ENCODE measurements around the gene CARD14.
"Not testable (repeated sequence)": the region's sequence is repeated elsewhere in the genome, so short reads cannot be mapped to it uniquely, and the experiment has no call there.

The CARD14 gene

DNA sequence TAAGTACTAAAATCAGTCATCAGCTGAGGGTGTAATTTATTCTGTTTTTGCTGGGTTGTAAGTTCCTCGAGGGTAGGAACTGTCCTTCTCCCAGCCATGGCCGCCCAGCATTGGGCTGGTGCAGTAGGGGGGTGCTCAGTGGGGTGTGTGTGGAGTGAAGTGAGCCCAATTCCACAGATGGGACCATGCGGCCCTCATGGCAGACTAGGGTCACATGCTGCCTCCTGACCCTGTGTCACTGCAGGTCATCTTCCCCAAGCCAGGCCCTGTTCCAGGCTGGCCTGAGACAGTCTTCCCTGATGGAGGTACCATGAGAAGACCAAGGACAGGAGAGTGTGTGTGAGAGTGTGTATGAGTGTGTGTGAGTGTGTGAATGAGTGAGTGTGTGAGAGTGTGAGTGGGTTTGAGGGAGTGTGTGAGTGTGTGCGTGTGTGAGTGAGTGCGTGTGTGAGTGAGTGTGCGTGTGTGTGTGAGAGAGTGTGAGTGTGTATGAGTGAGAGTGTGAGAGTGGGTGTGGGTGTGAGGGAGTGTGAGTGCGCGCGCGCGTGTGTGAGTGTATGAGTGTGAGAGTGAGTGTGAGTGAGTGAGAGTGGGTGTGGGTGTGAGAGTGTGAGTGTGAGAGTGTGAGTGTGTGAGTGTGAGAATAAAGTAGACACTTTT is 54.1 kb downstream of the CARD14 start:
- no peak for DNase-seq (ENCODE audit: low spot score)

DNA sequence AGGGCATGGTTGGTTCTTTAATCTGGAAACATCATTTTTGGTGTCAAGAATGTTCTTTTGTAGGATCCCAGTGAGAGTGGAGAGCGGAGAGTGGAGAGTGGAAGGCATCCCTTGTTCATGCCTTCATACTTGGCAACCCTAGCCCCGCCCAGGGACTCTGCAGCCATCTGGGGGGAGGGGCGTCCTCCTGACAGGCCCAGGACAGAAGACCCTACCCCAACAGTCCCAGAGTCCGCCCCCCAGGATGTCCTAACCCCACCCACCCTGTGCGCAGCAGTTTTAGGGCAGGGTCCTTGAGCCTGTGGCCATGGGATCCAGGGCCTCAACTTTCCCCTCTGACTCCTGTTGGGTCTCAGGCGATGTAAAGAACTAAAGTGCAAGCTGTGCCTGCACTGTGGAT is 54.9 kb downstream of the CARD14 start:
- no peak for DNase-seq (ENCODE audit: low spot score)

DNA sequence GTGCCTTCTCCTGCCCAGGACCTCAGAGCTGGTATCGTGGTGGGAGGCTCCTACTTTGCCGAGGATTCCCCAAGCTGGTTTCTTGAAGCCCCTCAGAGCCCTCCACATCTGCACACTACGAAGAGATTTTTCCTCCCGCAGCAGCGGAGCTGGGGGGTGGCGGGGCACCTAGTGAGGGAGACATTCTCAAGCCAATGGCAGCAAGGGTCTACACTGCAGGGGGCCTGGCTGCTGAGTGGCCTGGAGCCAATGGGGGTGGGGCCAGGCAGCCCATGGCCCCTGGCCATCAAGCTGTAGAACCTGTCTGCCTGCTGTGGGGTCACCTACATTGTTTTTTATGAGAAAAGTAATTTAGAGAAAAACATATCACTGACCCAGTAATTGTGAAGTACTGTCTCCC is 55.4 kb downstream of the CARD14 start:
- DNase-seq (ENCODE audit: low spot score) = no peak

DNA sequence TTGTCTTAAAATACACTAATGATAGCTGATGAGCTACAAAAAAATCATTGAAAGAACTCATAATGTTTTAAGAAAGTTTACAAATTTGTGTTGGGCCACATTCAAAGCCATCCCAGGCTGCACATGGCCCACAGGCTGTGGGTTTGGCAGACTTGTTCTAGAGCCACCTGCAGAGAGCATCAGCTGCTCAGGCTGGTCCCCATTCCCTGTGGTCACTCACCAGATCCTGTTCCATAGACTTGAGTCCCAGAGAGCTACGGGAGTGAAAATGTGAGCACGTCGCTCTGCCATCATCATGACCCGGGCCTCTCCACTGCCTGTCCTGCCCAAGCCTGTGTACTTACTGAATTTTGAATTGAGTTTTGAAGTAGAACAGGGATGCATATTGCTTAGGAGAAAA is 57.3 kb downstream of the CARD14 start:
- no peak for DNase-seq (ENCODE audit: low spot score)

DNA sequence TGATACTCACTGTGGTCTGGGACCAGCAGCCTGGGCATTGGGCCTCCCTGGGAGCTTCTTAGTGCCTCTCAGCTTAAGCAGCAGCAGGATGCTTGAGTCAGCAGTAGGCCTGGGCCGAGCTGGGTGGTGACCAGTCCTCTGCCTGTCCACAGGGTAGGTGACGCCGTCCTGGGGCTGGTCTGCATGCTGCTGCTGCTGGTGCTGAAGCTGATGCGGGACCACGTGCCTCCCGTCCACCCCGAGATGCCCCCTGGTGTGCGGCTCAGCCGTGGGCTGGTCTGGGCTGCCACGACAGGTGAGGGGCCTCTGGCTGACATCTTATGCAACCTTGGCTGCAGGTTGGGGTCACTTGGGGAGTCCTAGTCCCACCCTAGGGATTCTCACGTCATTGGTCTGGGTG is 57.8 kb downstream of the CARD14 start:
- no peak for DNase-seq (ENCODE audit: low spot score)

DNA sequence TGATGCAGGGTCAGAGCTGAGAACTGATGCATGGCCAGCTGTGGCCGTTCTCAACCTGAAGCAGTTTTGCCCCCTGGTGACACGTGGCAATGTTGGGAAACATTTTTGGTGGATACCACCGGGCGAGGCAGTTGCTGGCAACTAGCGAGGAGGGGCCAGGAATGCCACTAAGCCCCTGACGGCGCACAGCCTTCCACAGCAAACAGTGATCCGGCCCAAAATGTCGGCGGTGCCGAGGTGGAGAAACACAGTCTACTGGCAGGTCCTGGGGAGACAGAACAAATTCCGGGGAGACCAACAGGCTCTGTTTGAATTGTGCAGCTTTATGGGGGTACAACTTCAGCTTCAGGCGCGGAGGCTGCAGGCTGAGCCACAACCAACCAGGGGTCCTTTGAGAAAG is 58.6 kb downstream of the CARD14 start:
- no peak for DNase-seq (ENCODE audit: low spot score)

DNA sequence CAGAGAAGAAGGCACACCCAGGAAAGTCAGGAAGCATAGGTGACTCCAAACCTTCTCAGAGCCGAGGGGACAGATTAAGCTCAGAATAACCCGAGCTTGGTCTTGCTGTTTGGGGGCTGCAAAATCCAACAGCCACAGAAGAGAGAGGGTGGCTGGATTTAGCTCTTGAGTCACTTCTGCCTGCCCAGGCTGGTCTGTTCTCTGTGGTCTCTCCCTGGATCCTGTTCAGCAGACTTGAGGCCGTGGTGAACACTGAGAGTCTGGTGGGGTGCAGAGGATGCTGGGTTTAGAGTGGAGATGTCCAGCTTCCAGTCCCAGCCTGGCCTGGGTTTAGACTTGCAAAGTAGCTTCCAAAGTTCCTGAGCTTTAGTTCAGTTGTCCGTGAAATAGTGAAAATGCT is 59.2 kb downstream of the CARD14 start:
- DNase-seq (ENCODE audit: low spot score) = no peak

DNA sequence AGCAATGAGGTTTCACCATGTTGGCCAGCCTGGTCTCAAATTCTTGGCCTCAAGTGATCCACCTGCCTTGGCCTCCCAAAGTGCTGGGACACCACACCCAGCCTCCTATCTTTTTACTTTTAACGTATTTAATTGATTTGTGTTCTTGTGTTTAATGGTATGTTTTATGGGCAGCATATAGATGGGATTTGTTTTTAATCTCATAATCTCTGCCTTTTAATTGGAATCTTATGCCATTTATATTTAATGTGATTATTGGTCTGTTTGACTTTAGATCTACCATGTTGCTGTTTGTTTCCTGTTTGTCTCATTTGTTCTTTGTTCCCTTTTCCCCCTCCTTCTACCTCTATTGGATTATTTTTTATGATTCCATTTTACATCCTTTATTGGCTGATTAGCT is 62.6 kb downstream of the CARD14 start:
- DNase-seq (ENCODE audit: low spot score) = no peak

DNA sequence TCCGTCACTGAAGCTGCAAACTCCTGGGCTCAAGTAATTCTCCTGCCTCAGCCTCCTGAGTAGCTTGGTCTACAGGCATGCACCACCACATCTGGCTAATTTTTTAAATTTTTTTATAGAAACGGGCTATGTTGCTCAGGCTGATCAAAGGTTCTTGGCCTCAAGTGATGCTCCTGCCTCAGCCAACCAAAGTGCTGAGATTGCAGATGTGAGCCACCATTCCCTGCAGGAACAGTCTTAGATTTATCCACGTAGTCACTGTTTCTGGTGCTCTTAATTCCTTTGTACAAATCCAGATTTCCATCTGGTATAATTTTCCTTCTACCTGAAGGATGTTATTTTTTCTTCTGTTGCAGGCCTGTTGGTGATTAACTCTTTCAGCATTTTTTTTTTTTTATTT is 63.4 kb downstream of the CARD14 start:
- DNase-seq (ENCODE audit: low spot score) = no peak

DNA sequence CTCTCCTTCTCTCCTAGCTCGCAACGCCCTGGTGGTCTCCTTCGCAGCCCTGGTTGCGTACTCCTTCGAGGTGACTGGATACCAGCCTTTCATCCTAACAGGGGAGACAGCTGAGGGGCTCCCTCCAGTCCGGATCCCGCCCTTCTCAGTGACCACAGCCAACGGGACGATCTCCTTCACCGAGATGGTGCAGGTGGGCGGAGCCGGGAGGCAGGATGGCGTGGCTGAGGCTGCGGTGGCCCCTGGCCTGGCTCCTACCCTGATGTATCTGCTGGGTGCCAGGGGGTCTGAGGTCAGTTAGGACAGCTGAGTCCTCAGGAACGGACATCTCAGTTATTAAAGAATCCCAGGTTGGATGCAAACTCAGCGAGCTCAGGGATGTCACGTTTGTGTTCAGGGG is 67.1 kb downstream of the CARD14 start:
- DNase-seq (ENCODE audit: low spot score) = no peak

DNA sequence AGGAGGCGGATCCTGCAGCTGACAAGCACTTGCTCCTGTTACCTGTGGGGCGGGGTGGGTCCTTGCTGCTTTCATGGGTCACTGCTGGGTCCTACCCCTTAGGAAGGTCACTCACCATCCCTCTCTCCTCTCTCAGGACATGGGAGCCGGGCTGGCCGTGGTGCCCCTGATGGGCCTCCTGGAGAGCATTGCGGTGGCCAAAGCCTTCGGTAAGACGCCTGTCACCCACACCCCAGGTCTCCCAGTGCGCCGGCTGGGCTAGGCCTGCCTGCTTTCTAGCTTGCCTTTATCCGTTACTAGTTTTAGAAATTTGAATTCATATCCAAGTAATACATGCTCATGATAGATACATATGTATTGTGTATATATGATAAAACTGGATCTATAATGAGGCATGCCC is 67.6 kb downstream of the CARD14 start:
- DNase-seq (ENCODE audit: low spot score) = no peak

DNA sequence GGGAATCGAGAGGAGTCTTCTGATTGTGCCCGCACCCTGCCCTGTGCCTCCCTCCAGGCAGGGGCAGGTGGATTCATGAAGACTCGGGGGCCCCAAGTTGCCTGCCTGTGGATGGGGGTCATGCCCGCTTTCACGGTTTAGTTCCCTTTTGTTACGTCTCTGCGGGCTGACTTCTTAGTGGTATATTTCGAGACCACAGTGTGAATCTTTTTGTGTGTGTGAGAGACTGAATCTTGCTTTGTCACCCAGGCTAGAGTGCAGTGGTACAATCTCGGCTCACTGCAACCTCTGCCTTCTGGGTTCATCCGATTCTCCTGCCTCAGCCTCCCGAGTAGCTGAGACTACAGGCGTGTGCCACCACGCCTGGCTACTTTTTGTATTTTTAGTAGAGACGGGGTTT is 72.7 kb downstream of the CARD14 start:
- no peak for DNase-seq (ENCODE audit: low spot score)

DNA sequence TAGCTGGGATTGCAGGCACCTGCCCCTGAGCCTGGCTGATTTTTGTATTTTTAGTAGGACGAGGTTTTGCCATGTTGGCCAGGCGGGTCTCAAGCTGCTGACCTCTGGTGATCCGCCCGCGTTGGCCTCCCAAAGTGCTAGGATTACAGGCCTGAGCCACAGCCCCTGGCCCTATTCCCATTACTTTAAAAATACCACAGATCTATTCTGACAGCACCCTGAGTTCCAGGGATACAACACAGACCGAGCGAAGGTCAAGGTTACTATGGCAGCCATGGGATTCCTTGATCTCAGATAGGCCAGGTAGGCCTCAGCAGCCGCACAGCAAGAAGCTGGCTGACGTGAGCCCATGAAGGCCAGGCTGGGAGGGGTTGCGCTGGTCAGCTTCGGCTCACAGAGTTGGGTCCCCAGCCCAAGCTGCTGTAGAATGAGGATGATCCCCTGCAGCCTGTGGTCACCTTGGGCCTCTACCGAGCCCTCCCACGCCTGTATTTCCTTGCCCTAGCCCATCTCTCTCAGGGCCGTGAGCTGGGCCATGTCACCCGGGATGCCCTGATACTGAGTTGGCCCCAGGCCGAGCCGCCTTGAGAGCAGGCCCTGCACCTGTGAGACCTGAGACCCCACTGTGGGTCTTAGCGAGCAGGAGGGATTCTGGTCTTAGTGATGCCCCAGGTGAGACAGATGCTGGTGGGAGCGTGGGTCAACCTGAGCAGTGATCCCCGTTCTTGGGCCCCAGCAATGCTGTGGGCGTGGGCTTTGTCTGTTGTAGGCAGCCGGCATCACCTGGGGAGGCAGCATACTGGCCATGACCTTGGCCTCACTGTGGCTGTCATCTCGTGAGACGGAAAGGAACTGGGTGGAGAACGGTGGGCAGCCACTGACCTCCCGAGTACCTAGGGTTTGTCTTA is 74.0 kb downstream of the CARD14 start:
- no peak for DNase-seq (ENCODE audit: low spot score)

DNA sequence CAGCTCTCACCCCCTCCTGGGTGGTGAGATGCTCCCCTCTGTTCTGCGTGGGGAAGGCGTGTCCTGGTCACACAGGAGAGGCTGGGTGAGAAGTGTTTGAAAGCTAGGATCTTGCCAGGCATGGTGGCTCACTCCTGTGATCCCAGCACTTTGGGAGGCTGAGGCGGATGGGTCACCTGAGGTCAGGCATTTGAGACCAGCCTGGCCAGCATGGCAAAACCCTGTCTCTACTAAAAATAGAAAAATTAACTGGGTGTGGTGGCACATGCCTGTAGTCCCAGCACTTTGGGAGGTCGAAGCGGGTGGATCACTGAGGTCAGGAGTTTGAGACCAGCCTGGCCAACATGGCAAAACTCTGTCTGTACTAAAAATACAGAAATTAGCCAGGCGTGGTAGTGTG is 74.6 kb downstream of the CARD14 start:
- DNase-seq (ENCODE audit: low spot score) = not testable (repeated sequence)

DNA sequence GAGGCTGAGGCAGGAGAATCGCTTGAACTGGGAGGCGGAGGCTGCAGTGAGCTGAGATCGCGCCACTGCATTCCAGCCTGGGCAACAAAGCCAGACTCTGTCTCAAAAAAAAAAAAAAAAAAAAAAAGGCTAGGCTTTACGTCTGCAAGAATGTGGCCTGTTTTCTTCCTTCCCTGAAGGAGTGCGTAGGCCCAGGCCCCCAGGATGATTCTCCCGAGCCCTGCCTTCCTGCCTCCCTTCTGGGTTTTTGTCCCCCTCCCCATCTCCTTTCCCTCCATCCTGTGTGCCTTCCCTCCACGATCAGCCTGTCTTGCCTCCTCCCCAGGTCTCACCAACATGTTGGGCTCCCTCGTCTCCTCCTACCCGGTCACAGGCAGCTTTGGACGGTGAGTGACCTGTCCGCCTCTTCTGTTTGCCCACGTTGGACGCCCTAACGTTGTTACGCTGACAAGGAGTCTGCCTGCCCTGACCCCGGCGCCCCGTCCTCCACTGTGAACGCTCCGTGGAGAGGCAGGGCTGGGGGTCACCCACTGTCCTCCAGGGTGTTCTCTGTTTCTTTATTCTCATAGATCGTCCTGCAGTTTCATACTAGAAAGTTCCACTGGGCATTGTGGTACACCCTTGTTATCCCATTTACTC is 75.2 kb downstream of the CARD14 start:
- no peak for DNase-seq (ENCODE audit: low spot score)

DNA sequence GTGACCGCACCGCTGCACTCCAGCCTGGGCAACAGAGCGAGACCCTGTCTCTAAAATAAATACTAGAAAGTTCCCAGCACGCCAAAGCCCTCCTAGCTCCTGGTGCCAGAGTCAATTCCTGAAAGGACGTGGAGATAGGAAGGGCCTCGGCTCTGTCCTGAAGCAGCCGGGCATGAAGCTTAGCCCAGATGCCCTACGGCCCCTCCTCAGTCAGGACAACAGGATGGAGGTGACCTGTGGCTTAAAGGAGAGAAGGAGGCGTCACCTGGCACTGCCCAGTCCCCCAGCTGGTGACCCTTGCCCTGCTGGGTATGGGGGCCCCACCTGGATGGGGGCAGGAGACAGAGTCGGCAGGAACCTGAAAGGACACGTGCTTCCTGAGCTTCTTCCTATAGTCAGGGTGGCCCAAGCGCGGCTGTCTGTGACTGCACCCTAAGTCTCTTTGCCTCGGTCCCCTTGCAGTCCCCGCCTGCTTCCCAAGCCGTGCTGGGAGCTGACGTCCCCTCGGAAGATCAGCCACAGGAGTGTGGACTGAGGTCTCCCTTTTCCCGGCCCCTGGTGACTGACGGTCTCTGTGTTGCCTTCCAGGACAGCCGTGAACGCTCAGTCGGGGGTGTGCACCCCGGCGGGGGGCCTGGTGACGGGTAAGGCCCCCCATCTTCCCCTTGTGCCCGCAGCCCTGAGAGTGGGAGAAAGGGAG is 75.9 kb downstream of the CARD14 start:
- DNase-seq (ENCODE audit: low spot score) = no peak

DNA sequence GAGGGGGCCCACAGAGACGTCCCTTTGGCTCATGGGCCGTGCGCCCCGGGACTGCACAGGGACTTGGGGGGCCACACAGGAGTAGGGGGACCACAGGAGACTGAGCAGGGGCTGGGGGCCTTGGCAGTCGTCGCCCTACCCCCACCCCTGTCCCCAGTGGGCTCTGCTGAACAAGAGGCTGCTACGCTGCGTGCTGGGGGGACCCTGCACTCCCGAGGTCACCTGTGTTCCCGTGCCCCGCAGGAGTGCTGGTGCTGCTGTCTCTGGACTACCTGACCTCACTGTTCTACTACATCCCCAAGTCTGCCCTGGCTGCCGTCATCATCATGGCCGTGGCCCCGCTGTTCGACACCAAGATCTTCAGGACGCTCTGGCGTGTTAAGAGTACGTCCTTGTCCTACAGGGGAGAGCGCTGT is 76.4 kb downstream of the CARD14 start:
- no peak for DNase-seq (ENCODE audit: low spot score)

DNA sequence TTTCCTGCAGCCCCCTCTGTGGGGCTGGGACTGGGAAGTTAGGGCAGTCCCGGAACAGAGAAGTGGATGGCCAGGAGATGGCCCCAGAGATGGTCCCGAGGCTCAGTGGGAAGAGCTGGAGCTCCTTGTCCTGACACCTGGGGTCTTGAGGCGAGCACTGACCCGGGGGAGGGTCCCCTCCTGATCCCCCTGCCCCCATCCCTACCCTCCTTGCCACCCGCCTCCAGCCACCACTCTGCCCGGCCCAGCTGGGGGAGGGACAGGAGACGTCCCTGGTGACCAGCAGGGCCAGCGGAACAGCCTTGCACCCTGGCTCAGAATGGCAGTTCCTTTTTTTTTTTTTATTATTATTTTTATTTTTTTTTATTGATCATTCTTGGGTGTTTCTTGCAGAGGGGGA is 76.9 kb downstream of the CARD14 start:
- DNase-seq (ENCODE audit: low spot score) = no peak

DNA sequence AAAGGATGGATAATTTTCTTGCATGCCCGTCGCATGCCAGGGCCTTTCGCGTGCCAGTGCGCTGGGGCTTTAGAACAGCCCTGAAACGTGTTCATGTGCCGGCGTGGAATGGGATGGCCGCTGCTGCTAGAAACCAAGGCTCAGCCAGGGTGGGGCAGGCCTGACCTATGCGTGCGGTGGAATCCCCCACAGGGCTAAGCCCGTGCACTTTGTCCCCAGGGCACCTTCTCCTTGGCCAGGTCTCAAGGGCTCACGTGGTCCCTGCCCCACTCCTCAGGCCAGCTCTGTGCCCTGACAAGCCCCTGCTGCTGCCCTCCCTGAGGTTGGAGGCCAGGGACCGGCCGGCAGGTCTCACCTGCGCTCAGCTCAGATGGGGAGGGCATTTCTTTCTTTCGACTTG is 77.7 kb downstream of the CARD14 start:
- no peak for DNase-seq (ENCODE audit: low spot score)

DNA sequence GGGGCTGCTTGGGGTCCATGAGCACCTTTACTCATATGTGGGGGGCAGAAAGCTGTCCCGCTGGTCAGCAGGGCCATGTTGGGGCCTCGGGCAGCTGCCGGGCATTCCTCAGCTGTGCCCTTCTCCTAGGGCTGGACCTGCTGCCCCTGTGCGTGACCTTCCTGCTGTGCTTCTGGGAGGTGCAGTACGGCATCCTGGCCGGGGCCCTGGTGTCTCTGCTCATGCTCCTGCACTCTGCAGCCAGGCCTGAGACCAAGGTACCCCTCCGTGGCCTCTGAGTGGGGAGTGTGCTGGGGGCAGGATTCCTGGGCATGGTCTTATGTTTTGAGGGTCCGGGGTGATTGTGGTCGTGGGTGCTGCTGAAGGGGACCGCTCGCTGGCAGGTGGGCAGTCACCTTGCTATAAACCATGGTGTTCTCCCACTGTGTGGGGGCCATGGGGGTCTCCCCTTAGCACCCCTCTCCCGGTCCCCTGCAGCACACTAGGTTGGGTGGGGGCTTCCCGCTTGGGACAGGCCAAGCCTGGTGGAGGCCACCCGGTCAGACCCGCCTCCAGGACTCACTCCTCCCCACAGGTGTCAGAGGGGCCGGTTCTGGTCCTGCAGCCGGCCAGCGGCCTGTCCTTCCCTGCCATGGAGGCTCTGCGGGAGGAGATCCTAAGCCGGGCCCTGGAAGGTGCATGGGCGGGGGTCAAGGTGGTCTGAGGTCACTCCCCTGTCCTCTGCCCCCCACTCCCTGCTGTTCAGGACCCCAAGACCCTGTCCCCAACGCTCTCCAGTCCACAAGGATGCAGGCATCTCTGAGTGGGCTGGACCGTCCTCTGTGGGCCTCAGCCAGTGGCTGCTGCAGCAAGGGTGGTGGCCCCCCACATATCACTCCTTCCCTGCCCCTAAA is 78.4 kb downstream of the CARD14 start:
- DNase-seq (ENCODE audit: low spot score) = no peak

DNA sequence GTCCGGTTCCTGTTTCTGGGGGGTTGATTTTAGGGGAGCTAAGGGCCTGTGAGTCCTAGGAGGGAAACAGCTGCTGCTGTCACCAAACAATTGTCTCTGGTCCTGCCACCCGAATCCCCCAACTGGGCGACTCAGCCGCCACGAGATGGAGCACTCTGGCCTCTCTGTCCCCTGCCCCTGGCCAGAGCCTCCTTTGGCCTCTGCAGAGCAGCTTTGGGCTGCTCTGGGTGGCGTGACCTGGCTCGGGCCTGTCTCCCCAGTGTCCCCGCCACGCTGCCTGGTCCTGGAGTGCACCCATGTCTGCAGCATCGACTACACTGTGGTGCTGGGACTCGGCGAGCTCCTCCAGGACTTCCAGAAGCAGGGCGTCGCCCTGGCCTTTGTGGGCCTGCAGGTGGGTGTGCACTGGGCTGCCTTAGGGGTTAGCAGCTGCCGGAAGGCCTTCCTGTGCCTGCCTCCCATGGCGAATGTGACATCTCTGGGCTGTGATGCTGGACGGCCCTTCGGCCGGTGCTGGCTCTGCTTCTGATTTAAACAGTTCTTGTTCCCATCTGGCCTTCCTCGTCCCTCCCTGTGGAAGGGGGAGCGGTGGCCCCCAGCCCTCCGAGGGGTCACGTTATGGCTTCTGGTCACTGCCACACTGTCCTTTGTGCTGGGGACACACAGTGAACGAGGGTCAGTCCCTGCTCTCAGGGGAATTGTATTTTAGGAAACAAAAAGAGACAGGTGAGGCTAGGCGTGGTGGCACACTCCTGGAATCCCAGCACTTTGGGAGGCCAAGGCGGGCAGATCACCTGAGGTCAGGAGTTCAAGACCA is 79.3 kb downstream of the CARD14 start:
- no peak for DNase-seq (ENCODE audit: low spot score)

Measured in globus pallidus (tissue), 1 donor.